Activated CD4-positive, alpha-beta T cell treated with anti-CD3 and anti-CD28 coated beads, Interleukin-2, amount 10 ng/mL, durations not matched to agents 7 days and 5 days (primary cell): ENCODE data around the gene CCR5AS.

ENCODE experiments used
- CTCF ChIA-PET: fragments of 350-600 bp; sonication (Branson Sonifier 250); formaldehyde crosslinking; loops from one replicate; lab custom pipeline; 2021; ENCODE audit warnings: antibody characterized with exemption; lab: Charles Lee
- POLR2A ChIA-PET: fragments of 350-600 bp; sonication (Branson Sonifier 250); formaldehyde crosslinking; loops from one replicate; lab custom pipeline; 2021; ENCODE audit warnings: antibody characterized with exemption; lab: Charles Lee
- DNase-seq: peaks from one replicate; pipeline ENCODE4 v3.0.0-alpha.2; 2020
- H3K27ac Mint-ChIP-seq: one replicate; pipeline ENCODE4 v1.8.0; 2021; ENCODE audit warnings: mild to moderate bottlenecking, moderate library complexity, mixed read lengths
- H3K27me3 Mint-ChIP-seq: one replicate; pipeline ENCODE4 v1.8.0; 2021; ENCODE audit warnings: mixed read lengths
- H3K36me3 Mint-ChIP-seq: one replicate; pipeline ENCODE4 v1.8.0; 2021; ENCODE audit warnings: low read depth, mixed read lengths
- H3K4me1 Mint-ChIP-seq: one replicate; pipeline ENCODE4 v1.8.0; 2021; ENCODE audit warnings: mixed read lengths
- H3K4me3 Mint-ChIP-seq: one replicate; pipeline ENCODE4 v1.8.0; 2021; ENCODE audit warnings: mild to moderate bottlenecking, moderate library complexity, mixed read lengths
- H3K9me3 Mint-ChIP-seq: one replicate; pipeline ENCODE4 v1.8.0; 2021; ENCODE audit warnings: mixed read lengths

CCR5AS gene

GRCh38 chr3:46423588-46423987 lies 16.7 kb upstream of the CCR5AS start:
- POLR2A ChIA-PET = no interaction called here
- Mint-ChIP-seq H3K36me3 (no peaks in the 10 kb centered on the region), H3K4me1 (peaks cover 13% of the 10 kb centered on the region), H3K27ac (no peak overlapping the region), H3K27me3 (peaks cover 3% of the 10 kb centered on the region), H3K4me3 (no peak overlapping the region), H3K9me3 (no peaks in the 10 kb centered on the region)
- CTCF ChIA-PET = interaction anchor here (2.4 kb wide), 1 partner anchor 16 kb away, joined by 9 read pairs; the partner anchor contains the start of genes CCR5AS and CCRL2
- DNase-seq = no peak

- no peak for DNase-seq
- CTCF ChIA-PET = interaction anchor here (0.9 kb wide), 1 partner anchor 37 kb away, joined by 3 read pairs; no protein-coding TSS in a partner anchor
- H3K27ac Mint-ChIP-seq = no peak overlapping the region
- H3K27me3 Mint-ChIP-seq = peaks cover 1% of the 10 kb centered on the region
- H3K4me1 Mint-ChIP-seq = peaks cover 13% of the 10 kb centered on the region
- H3K4me3 Mint-ChIP-seq = no peak overlapping the region
- POLR2A ChIA-PET = no interaction called here
- H3K9me3 Mint-ChIP-seq = no peaks in the 10 kb centered on the region
- no peaks in the 10 kb centered on the region for H3K36me3 Mint-ChIP-seq
Measured at GRCh38 chr3:46422617-46423016, 15.8 kb upstream of the CCR5AS start.

GRCh38 chr3:46420931-46421330 lies 14.1 kb upstream of the CCR5AS start:
- Mint-ChIP-seq H3K9me3 (no peaks in the 10 kb centered on the region), H3K36me3 (no peaks in the 10 kb centered on the region), H3K27me3 (no peaks in the 10 kb centered on the region), H3K27ac (no peak overlapping the region), H3K4me1 (peaks cover under 1% of the 10 kb centered on the region), H3K4me3 (no peak overlapping the region)
- POLR2A ChIA-PET = no interaction called here
- CTCF ChIA-PET = no interaction called here
- DNase-seq = no peak

DNA sequence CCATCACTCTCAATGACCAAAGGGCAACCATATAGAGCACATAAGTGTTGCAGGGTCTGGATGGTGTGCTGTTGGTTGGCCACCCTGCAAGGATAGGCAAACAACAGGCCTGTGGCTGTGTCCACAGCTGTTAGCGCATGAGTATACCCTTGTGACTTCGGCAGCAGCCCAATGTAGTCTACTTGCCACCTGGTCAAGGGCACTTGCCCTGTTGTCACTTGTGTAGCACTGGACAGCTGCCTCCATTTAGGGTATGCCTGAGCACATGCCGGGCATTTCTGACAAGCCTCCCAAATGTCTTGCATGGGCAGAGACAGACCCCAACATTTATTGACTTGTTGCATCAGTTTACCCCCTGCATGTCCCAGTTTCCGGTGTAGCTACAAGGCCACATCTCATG lies 12.9 kb upstream of the CCR5AS start:
- Mint-ChIP-seq H3K27ac (no peak overlapping the region), H3K27me3 (no peaks in the 10 kb centered on the region), H3K4me1 (peaks cover 3% of the 10 kb centered on the region), H3K9me3 (no peaks in the 10 kb centered on the region), H3K4me3 (no peak overlapping the region), H3K36me3 (no peaks in the 10 kb centered on the region)
- DNase-seq = no peak
- ChIA-PET CTCF (interaction anchor here (1.6 kb wide), 1 partner anchor 12 kb away, joined by 4 read pairs; no protein-coding TSS in a partner anchor), POLR2A (no interaction called here)

DNA sequence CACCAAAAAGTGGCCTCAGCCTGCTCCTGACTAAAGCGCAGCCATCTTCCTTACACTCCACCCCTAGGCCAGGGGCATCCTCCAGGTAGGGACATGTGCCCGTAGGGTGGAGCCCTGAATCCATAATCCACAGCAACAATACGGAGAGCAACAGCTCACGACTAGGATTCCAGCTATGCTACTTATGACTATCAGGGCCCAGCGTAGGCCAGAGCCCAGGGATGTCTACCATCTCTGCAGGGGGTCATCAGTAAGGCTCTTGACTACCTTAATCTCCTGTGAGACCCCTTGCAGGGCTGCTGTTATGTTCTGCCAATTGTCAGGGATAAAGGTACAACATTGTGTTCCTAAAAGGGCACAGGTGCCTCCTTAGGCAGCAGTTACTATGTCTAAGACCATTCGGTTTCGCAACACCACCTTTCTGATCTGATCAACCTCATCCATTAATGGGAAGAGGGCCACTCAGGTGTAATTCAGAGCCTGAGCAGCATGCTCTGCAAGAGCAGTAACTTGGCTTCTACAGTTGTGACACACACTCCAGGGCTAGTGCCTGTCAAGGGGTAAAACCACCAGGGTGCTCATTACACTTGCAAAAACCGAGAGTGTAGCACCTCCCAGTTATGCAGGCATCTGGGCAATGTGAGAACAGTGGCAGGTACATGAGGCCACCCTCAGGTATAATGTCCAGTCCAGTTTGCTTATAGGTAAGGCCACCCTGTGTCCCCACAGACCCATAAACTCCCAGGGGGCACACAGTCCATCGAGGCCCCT lies 11.2 kb upstream of the CCR5AS start:
- CTCF ChIA-PET = interaction anchor here (1.7 kb wide), 1 partner anchor 18 kb away, joined by 3 read pairs; no protein-coding TSS in a partner anchor
- Mint-ChIP-seq H3K9me3 (no peaks in the 10 kb centered on the region), H3K36me3 (no peaks in the 10 kb centered on the region), H3K4me1 (peaks cover 3% of the 10 kb centered on the region), H3K27me3 (no peaks in the 10 kb centered on the region), H3K27ac (no peak overlapping the region), H3K4me3 (no peak overlapping the region)
- no peak for DNase-seq
- POLR2A ChIA-PET = no interaction called here

GRCh38 chr3:46416811-46417510 lies 10.1 kb upstream of the CCR5AS start:
- Mint-ChIP-seq H3K4me1 (peaks cover 3% of the 10 kb centered on the region), H3K9me3 (no peaks in the 10 kb centered on the region), H3K27me3 (no peaks in the 10 kb centered on the region), H3K4me3 (no peak overlapping the region), H3K36me3 (no peaks in the 10 kb centered on the region), H3K27ac (no peak overlapping the region)
- DNase-seq = no peak
- ChIA-PET CTCF (interaction anchor here (0.6 to 2.2 kb wide), 4 partner anchors 10 to 549 kb away, joined by 3 to 5 read pairs (median 3); partner anchors contain the start of genes CCR5AS and CCRL2), POLR2A (no interaction called here)

GRCh38 chr3:46416125-46416810 lies 9.4 kb upstream of the CCR5AS start:
- no peak for DNase-seq
- Mint-ChIP-seq H3K27ac (no peak overlapping the region), H3K4me3 (no peak overlapping the region), H3K27me3 (no peaks in the 10 kb centered on the region), H3K9me3 (no peaks in the 10 kb centered on the region), H3K4me1 (peaks cover 3% of the 10 kb centered on the region), H3K36me3 (no peaks in the 10 kb centered on the region)
- CTCF ChIA-PET = interaction anchor here (1.4 to 2.2 kb wide), 2 partner anchors 9 to 11 kb away, joined by 3 to 5 read pairs; partner anchors contain the start of genes CCR5AS and CCRL2
- POLR2A ChIA-PET = interaction anchor here (0.6 kb wide), 1 partner anchor 645 kb away, joined by 3 read pairs; no protein-coding TSS in a partner anchor

- no peak for DNase-seq
- Mint-ChIP-seq H3K27me3 (no peaks in the 10 kb centered on the region), H3K9me3 (no peaks in the 10 kb centered on the region), H3K4me3 (no peak overlapping the region), H3K4me1 (peaks cover 8% of the 10 kb centered on the region), H3K36me3 (no peaks in the 10 kb centered on the region), H3K27ac (no peak overlapping the region)
- CTCF ChIA-PET = interaction anchor here (1.2 kb wide), 1 partner anchor 45 kb away, joined by 3 read pairs; no protein-coding TSS in a partner anchor
- POLR2A ChIA-PET = no interaction called here
Measured at GRCh38 chr3:46414739-46415138, 7.9 kb upstream of the CCR5AS start.

DNA sequence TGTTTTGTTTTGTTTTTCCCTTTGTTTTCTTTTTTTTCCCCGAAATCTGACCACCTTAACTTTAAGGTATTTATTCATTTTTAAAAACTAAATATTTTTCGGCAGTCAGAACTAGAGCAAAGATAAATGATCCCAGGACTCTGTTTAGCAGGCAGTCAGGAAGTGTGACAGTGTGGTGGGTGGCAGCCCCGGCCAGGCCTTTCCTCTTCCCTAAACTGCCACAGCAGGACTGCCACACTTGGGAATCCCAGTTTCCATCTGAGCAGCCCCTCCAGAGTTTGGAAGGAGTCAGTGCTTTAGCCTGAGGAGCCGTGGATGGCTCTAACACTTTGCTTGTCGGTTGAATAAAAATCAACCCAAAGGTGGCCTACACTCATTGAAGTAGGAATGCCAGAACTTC lies 7.1 kb upstream of the CCR5AS start:
- Mint-ChIP-seq H3K27me3 (no peaks in the 10 kb centered on the region), H3K4me1 (peaks cover 15% of the 10 kb centered on the region), H3K36me3 (peaks cover 2% of the 10 kb centered on the region), H3K9me3 (no peaks in the 10 kb centered on the region), H3K27ac (no peak overlapping the region), H3K4me3 (no peak overlapping the region)
- POLR2A ChIA-PET = no interaction called here
- DNase-seq = no peak
- CTCF ChIA-PET = no interaction called here

DNA sequence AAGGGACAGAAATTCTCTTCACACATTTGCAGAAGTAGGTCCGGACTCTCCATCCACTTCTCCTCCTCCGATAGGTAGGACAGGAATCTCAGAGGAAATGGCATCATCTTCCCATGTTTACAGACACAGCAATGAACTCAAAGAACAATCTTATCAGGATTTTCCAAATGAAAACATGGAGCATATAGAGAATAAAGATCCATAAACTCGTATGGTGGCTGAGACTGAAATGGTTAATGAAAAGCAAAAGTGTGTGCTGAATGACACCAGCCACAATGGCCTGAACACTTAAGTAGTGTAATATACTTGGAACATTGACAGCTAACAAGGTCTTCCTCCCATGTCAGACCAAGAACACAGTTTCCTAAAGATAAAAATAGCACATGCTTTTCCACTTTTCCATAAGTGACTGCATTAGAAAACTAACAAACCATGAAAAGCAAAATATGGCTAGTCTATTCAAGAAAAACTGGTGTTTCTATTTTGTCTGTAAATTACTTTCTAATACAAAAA lies 6.0 kb upstream of the CCR5AS start:
- no peaks in the 10 kb centered on the region for H3K9me3 Mint-ChIP-seq
- H3K27ac Mint-ChIP-seq = no peak overlapping the region
- DNase-seq = no peak
- H3K36me3 Mint-ChIP-seq = peaks cover 8% of the 10 kb centered on the region
- POLR2A ChIA-PET = interaction anchor here (0.6 kb wide), 1 partner anchor 126 kb away, joined by 3 read pairs; no protein-coding TSS in a partner anchor
- H3K4me1 Mint-ChIP-seq = peaks cover 26% of the 10 kb centered on the region
- no peak overlapping the region for H3K4me3 Mint-ChIP-seq
- no peaks in the 10 kb centered on the region for H3K27me3 Mint-ChIP-seq
- CTCF ChIA-PET = no interaction called here

- DNase-seq = no peak
- peaks cover 12% of the 10 kb centered on the region for H3K36me3 Mint-ChIP-seq
- no peak overlapping the region for H3K4me3 Mint-ChIP-seq
- no peaks in the 10 kb centered on the region for H3K9me3 Mint-ChIP-seq
- ChIA-PET CTCF (interaction anchor here (0.8 to 1.0 kb wide), 2 partner anchors 14 to 18 kb away, joined by 3 to 5 read pairs; no protein-coding TSS in a partner anchor), POLR2A (no interaction called here)
- no peak overlapping the region for H3K27ac Mint-ChIP-seq
- peaks cover 42% of the 10 kb centered on the region for H3K4me1 Mint-ChIP-seq
- no peaks in the 10 kb centered on the region for H3K27me3 Mint-ChIP-seq
Measured at GRCh38 chr3:46411271-46411670, 4.4 kb upstream of the CCR5AS start.

- ChIA-PET POLR2A (no interaction called here), CTCF (interaction anchor here (1.0 kb wide), 1 partner anchor 19 kb away, joined by 3 read pairs; no protein-coding TSS in a partner anchor)
- peaks cover 12% of the 10 kb centered on the region for H3K36me3 Mint-ChIP-seq
- H3K4me3 Mint-ChIP-seq = no peak overlapping the region
- H3K4me1 Mint-ChIP-seq = peaks cover 41% of the 10 kb centered on the region
- H3K27ac Mint-ChIP-seq = no peak overlapping the region
- no peaks in the 10 kb centered on the region for H3K9me3 Mint-ChIP-seq
- DNase-seq = no peak
- no peaks in the 10 kb centered on the region for H3K27me3 Mint-ChIP-seq
Measured at GRCh38 chr3:46410669-46411068, 3.8 kb upstream of the CCR5AS start.
